B cell (primary cell): ENCODE data around the gene KRT82. TPM values are rescaled to one million over a fixed set of nuclear protein-coding genes. Genes with fewer than 3 reads are reported as not detected.

Experiments used
- ATAC-seq: fragments of 200-7000 bp; cut with Tn5 transposase; one replicate; pipeline ENCODE4 v1.10.0; 2021; ENCODE audit warnings: low read depth, mild to moderate bottlenecking, moderate number of reproducible peaks, moderate library complexity
- CTCF ChIA-PET: fragments of 350-600 bp; sonication (Branson Sonifier 250); formaldehyde crosslinking; loops from one replicate; lab custom pipeline; 2021; ENCODE audit warnings: antibody characterized with exemption, inconsistent platforms; lab: Charles Lee
- POLR2A ChIA-PET: fragments of 350-600 bp; sonication (Branson Sonifier 250); formaldehyde crosslinking; loops from one replicate; lab custom pipeline; 2021; ENCODE audit warnings: antibody characterized with exemption; lab: Charles Lee
- DNase-seq: peaks from one replicate; pipeline ENCODE4 v3.0.0; 2013
- H2AFZ ChIP-seq: 2 replicates; pipeline ENCODE4 v1.6.1; 2012; ENCODE audit warnings: mild to moderate bottlenecking, low read depth, low read length; ENCODE audit not compliant: insufficient read depth, poor library complexity, severe bottlenecking
- H3K27ac ChIP-seq, 2 donors: 1 replicate in 1 of 2; 2 replicates in 1 of 2; pipeline ENCODE4 v1.5.1; 2012 to 2013; ENCODE audit warnings: low read length in 2 of 2, mild to moderate bottlenecking in 2 of 2, moderate library complexity in 1 of 2
- H3K27me3 ChIP-seq, 4 experiments: fragments of 200-600 bp in 1 of 4; sonication (generic) in 1 of 4; replicated peaks in 1 of 4; 1 replicate in 2 of 4; 2 replicates in 2 of 4; pipeline versions ENCODE4 v1.6.1 to v1.7.0; 2013 to 2016; ENCODE audit warnings: low read length in 3 of 4, mild to moderate bottlenecking in 2 of 4, mixed read lengths in 1 of 4, moderate library complexity in 1 of 4; ENCODE audit not compliant: insufficient read depth in 4 of 4, control insufficient read depth in 3 of 4; ENCODE audit errors: control extremely low read depth in 1 of 4
- H3K36me3 ChIP-seq, 2 experiments: replicated peaks in 1 of 2; 1 replicate in 1 of 2; 2 replicates in 1 of 2; pipeline versions ENCODE4 v1.6.1 to v1.7.1; 2013; ENCODE audit warnings: low read length in 1 of 2; ENCODE audit not compliant: insufficient read depth in 2 of 2, control insufficient read depth in 1 of 2; ENCODE audit errors: control extremely low read depth in 1 of 2, extremely low read depth in 1 of 2
- H3K4me1 ChIP-seq, 2 donors: fragments of 200-600 bp in 1 of 2; sonication (generic) in 1 of 2; 1 replicate in 1 of 2; 2 replicates in 1 of 2; pipeline versions ENCODE4 v1.5.1 to v1.6.1; 2013 to 2017; ENCODE audit warnings: low read length in 2 of 2; ENCODE audit not compliant: control insufficient read depth in 2 of 2, insufficient read depth in 2 of 2
- H3K4me2 ChIP-seq: replicated peaks from 2 replicates; pipeline ENCODE3; 2012; ENCODE audit warnings: mild to moderate bottlenecking, low read depth, low read length; ENCODE audit not compliant: poor library complexity, severe bottlenecking
- H3K4me3 ChIP-seq, 5 experiments: fragments of 200-600 bp in 1 of 5; sonication (generic) in 1 of 5; 1 replicate in 3 of 5; 2 replicates in 2 of 5; pipeline versions ENCODE4 v1.5.1 to v1.7.0; 2011 to 2016; ENCODE audit warnings: low read length in 4 of 5, mild to moderate bottlenecking in 4 of 5, low read depth in 2 of 5, control low read depth in 1 of 5, moderate library complexity in 1 of 5; ENCODE audit not compliant: insufficient read depth in 1 of 5; ENCODE audit errors: control extremely low read depth in 1 of 5, extremely low read depth in 1 of 5
- H3K79me2 ChIP-seq: fragments of 200-600 bp; sonication (generic); one replicate; pipeline ENCODE4 v1.6.0; 2016; ENCODE audit warnings: low read length; ENCODE audit not compliant: control insufficient read depth, insufficient read depth
- H3K9ac ChIP-seq: fragments of 200-600 bp; sonication (generic); 2 replicates; pipeline ENCODE4 v1.6.1; 2017; ENCODE audit warnings: mild to moderate bottlenecking, low read length, moderate library complexity
- H3K9me3 ChIP-seq, 3 donors: one replicate each; pipeline versions ENCODE4 v1.6.1 to v1.7.1; 2013; ENCODE audit warnings: low read length in 2 of 3; ENCODE audit not compliant: control insufficient read depth in 2 of 3, insufficient read depth in 1 of 3; ENCODE audit errors: control extremely low read depth in 1 of 3
- H4K20me1 ChIP-seq: 2 replicates; pipeline ENCODE4 v1.6.0; 2012; ENCODE audit warnings: mild to moderate bottlenecking, low read length; ENCODE audit not compliant: insufficient read depth, control insufficient read depth, poor library complexity, severe bottlenecking
- H3K27ac Mint-ChIP-seq: one replicate; pipeline ENCODE4 v1.8.0; 2021; ENCODE audit warnings: mixed read lengths
- H3K27me3 Mint-ChIP-seq: one replicate; pipeline ENCODE4 v1.8.0; 2021; ENCODE audit warnings: mixed read lengths
- H3K4me1 Mint-ChIP-seq: one replicate; pipeline ENCODE4 v1.8.0; 2021; ENCODE audit warnings: mixed read lengths
- H3K4me3 Mint-ChIP-seq: one replicate; pipeline ENCODE4 v1.8.0; 2021; ENCODE audit warnings: mixed read lengths
- H3K9me3 Mint-ChIP-seq: one replicate; pipeline ENCODE4 v1.8.0; 2022; ENCODE audit warnings: mixed read lengths; ENCODE audit not compliant: insufficient read depth
- EZH2 ChIP-seq: IDR thresholded peaks from 2 replicates; pipeline ENCODE4 v1.6.1; 2012; ENCODE audit warnings: borderline replicate concordance, low read depth, mild to moderate bottlenecking, moderate library complexity, low read length; ENCODE audit not compliant: insufficient read depth, poor library complexity, severe bottlenecking
- WGBS: methylation state at CpG from one replicate; pipeline ENCODE4 v1.1.5; 2013; ENCODE audit warnings: missing lambda C conversion rate; ENCODE audit not compliant: insufficient coverage; 5-methylcytosine and 5-hydroxymethylcytosine counted together
- intact Hi-C: fragments of 100-400 bp; cut with micrococcal nuclease; formaldehyde crosslinking; loops from one replicate; pipeline ENCODE4 v1.10.0; 2022
- polyA plus RNA-seq: library from polyadenylated mRNA; depleted of rRNA; stranded (reverse); fragments of >200 nt; gene quantifications from 2 replicates; pipeline ENCODE4 v1.2.3, GENCODE V29; 2012
- total RNA-seq, 2 donors: library from RNA; stranded (reverse); fragments of 120-200 nt in 1 of 2; gene quantifications; 1 replicate in 1 of 2; 2 replicates in 1 of 2; pipeline versions ENCODE4 v1.2.3 to v1.2.4, GENCODE V29; 2013 to 2022
- TF ChIP-seq, protein P1 (sequence below): fragments of 200-600 bp; IDR thresholded peaks from one replicate; pipeline ENCODE4 v1.8.0; 2022; ENCODE audit warnings: antibody characterized with exemption, mild to moderate bottlenecking

Gene KRT82
- total and polyA plus RNA-seq, 2 donors (not counting 1 experiment from before 2014, with no cell fraction given), result not detected

DNA sequence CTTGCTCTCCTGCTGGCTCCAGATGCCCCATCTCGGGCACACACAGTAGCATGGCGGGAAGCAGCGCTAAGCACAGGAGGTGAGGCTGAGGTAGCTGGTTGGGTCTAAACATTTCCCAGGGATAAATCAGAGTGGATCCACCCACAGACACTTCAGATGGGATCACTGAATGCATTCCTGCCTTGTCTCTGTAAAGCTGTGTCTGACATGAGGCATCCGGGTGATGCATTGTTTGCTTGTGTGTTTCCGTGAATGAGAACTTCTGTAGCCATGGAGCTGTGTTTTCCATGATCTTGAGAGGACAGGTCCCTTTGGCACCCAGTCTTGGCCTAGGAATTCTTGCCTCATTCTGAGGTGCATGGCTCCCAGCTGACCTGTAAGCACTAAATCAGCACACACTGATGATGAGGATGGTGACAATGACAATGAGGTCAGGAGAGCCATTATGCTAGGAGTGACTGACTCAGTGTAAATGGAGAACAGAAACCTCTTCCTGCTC, 34.7 kb upstream of the KRT82 start:
- H3K4me2 ChIP-seq, result no peak overlapping the region
- no peaks in the 10 kb centered on the region for H3K4me1 ChIP-seq
- Mint-ChIP-seq H3K9me3 (peaks cover 2% of the 10 kb centered on the region), H3K4me3 (no peak overlapping the region), H3K27ac (no peak overlapping the region), H3K27me3 (peaks cover 32% of the 10 kb centered on the region), H3K4me1 (no peaks in the 10 kb centered on the region)
- POLR2A ChIA-PET, result no interaction called here
- H3K36me3 ChIP-seq, result no peaks in the 10 kb centered on the region
- H3K27ac ChIP-seq, result no peak overlapping the region
- 98% methylated on average over 5 of the region's 5 CpGs for WGBS
- H3K4me3 ChIP-seq, result no peak overlapping the region
- no peak for ATAC-seq
- H3K9me3 ChIP-seq, result no peaks in the 10 kb centered on the region
- H3K79me2 ChIP-seq, result no peaks in the 10 kb centered on the region
- no peak overlapping the region for H3K9ac ChIP-seq
- H3K27me3 ChIP-seq, result peaks cover 0 to 3% (median 0%) of the 10 kb centered on the region in 4 experiments
- intact Hi-C loops, result no loop called here
- no peaks in the 10 kb centered on the region for H4K20me1 ChIP-seq
- no peak overlapping the region for H2AFZ ChIP-seq
- TF ChIP-seq EZH2, result no peak
- TF ChIP-seq, protein P1, sequence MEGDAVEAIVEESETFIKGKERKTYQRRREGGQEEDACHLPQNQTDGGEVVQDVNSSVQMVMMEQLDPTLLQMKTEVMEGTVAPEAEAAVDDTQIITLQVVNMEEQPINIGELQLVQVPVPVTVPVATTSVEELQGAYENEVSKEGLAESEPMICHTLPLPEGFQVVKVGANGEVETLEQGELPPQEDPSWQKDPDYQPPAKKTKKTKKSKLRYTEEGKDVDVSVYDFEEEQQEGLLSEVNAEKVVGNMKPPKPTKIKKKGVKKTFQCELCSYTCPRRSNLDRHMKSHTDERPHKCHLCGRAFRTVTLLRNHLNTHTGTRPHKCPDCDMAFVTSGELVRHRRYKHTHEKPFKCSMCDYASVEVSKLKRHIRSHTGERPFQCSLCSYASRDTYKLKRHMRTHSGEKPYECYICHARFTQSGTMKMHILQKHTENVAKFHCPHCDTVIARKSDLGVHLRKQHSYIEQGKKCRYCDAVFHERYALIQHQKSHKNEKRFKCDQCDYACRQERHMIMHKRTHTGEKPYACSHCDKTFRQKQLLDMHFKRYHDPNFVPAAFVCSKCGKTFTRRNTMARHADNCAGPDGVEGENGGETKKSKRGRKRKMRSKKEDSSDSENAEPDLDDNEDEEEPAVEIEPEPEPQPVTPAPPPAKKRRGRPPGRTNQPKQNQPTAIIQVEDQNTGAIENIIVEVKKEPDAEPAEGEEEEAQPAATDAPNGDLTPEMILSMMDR, result no peak
- DNase-seq, result no peak
- CTCF ChIA-PET, result no interaction called here

GRCh38 chr12:52439845-52440244, 33.7 kb upstream of the KRT82 start:
- Histone ChIP-seq H3K9ac (no peak overlapping the region), H3K36me3 (no peaks in the 10 kb centered on the region), H3K4me1 (no peaks in the 10 kb centered on the region), H3K9me3 (no peaks in the 10 kb centered on the region), H3K4me3 (no peak overlapping the region), H2AFZ (no peak overlapping the region), H4K20me1 (no peaks in the 10 kb centered on the region), H3K79me2 (no peaks in the 10 kb centered on the region), H3K4me2 (no peak overlapping the region), H3K27ac (no peak overlapping the region), H3K27me3 (peaks cover 0 to 3% (median 0%) of the 10 kb centered on the region in 4 experiments)
- Mint-ChIP-seq H3K4me1 (no peaks in the 10 kb centered on the region), H3K4me3 (no peak overlapping the region), H3K27ac (no peak overlapping the region), H3K9me3 (peaks cover 2% of the 10 kb centered on the region), H3K27me3 (peaks cover 37% of the 10 kb centered on the region)
- WGBS, result 71% methylated on average over 2 of the region's 2 CpGs
- DNase-seq, result no peak
- CTCF ChIA-PET, result no interaction called here
- TF ChIP-seq EZH2, result no peak
- TF ChIP-seq, protein P1, result no peak
- intact Hi-C loops, result no loop called here
- ATAC-seq, result no peak
- POLR2A ChIA-PET, result no interaction called here
